Measurements from ENCODE around the gene DLEC1.
A peak's percentile ranks its signal among the peaks of the same experiment; 100 is the strongest.
"Not testable (repeated sequence)": the region's sequence is repeated elsewhere in the genome, so short reads cannot be mapped to it uniquely, and the experiment has no call there.

The DLEC1 gene

DNA sequence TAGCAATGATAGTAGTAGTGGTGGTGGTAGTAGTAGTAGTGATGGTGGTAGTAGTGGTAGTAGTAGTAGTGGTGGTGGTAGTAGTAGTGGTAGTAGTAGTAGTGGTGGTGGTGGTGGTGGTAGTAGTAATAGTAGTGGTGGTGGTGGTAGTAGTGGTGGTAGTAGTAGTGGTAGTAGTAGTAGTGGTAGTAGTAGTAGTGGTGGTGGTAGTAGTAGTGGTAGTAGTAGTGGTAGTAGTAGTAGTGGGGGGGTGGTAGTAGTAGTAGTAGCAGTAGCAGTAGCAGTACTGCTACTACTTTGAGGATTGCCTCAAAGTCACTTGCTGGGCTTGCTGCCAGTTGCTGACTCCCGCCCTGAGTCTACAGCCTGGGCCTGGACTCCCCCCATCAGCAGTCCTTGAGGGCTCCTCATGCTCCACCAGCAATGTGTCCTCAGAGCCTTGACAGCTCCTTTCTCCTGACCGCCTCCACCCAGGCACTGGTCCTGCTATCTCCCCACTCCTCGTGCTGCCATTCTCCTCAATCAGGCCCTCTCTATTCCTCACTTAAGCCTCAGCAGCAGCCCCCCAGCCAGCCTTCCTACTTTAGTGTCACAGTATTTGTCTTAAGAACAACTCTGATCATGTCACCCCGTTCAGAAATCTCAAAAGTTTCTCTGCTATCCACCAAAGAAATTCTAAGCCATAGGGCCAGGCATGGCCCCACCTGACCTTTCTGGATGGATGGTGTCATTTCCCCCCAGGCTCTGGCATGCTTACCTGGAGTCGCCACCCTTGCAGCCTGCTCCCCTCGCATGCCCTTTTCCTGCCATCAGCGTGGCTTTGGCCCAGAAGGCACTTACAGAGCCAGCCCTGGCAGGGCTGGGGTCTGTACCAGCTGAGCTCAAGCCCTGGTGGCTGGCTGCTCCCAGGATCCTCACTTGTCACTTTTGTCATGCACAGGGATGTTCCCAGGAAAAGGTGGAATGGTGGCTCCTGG, 45.6 kb downstream of the DLEC1 start:
- H3K27ac ChIP-seq = peak overlapping the region; percentile 39
- ChIA-PET POLR2A (ENCODE audit: low non-redundant PET) (no interaction called here), CTCF (no interaction called here)
- TF ChIP-seq, protein P1, sequence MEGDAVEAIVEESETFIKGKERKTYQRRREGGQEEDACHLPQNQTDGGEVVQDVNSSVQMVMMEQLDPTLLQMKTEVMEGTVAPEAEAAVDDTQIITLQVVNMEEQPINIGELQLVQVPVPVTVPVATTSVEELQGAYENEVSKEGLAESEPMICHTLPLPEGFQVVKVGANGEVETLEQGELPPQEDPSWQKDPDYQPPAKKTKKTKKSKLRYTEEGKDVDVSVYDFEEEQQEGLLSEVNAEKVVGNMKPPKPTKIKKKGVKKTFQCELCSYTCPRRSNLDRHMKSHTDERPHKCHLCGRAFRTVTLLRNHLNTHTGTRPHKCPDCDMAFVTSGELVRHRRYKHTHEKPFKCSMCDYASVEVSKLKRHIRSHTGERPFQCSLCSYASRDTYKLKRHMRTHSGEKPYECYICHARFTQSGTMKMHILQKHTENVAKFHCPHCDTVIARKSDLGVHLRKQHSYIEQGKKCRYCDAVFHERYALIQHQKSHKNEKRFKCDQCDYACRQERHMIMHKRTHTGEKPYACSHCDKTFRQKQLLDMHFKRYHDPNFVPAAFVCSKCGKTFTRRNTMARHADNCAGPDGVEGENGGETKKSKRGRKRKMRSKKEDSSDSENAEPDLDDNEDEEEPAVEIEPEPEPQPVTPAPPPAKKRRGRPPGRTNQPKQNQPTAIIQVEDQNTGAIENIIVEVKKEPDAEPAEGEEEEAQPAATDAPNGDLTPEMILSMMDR (conservative IDR thresholded peaks at IDR 0.05; ENCODE audit: low read depth) = no peak
- peak; percentile 35 for DNase-seq (ENCODE audit: low spot score)

- ChIA-PET CTCF (interaction anchor here (0.5 kb wide), 1 partner anchor 260 kb away, joined by 4 read pairs; no protein-coding TSS in a partner anchor), POLR2A (ENCODE audit: low non-redundant PET) (no interaction called here)
- no peak for DNase-seq (ENCODE audit: low spot score)
- peak overlapping the region; percentile 39 for H3K27ac ChIP-seq
- TF ChIP-seq, protein P1 (conservative IDR thresholded peaks at IDR 0.05; ENCODE audit: low read depth) = no peak
Measured at GRCh38 chr3:38085311-38085942, 46.4 kb downstream of the DLEC1 start.

DNA sequence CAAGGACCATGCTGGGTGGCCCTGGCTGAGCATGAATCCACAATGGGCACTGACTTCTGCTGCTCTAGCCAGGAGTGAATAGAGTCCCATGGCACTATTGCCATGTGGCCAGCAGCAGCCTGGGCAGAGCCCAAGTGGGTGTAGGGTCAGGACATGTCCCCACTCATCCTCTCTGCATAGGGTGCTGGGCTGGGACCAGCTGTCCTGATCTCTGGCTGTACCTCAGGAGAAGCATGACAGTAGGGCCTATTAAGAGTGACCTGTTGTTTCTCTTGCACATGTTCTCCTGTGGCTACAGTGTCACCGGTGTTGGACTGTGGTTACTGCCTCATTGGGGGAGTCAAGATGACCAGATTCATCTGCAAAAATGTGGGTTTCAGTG, 46.9 kb downstream of the DLEC1 start:
- TF ChIP-seq, protein P1 (conservative IDR thresholded peaks at IDR 0.05; ENCODE audit: low read depth) = no peak
- peak overlapping the region; percentile 39 for H3K27ac ChIP-seq
- ChIA-PET CTCF (interaction anchor here (0.5 kb wide), 1 partner anchor 260 kb away, joined by 4 read pairs; no protein-coding TSS in a partner anchor), POLR2A (ENCODE audit: low non-redundant PET) (no interaction called here)
- DNase-seq (ENCODE audit: low spot score) = no peak

DNA sequence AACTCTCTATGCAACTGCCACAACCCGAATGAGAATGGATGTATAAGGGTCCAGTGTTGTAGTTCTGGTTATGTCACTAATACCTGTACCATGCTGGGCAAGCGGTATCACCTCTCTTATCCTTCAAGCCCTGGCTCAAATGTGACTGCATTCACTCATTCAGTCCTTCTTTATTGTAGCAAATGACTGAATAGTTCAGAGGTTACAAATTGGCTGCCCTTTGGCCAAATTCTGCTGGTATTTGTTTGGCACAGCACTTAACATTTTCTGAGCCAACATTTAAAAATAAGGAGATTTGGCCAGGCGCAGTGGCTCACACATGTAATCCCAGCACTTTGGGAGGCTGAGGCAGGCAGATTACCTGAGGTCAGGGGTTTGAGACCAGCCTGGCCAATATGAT, 47.5 kb downstream of the DLEC1 start:
- no peak for DNase-seq (ENCODE audit: low spot score)
- TF ChIP-seq, protein P1 (conservative IDR thresholded peaks at IDR 0.05; ENCODE audit: low read depth) = no peak
- ChIA-PET CTCF (no interaction called here), POLR2A (ENCODE audit: low non-redundant PET) (no interaction called here)
- no peak overlapping the region for H3K27ac ChIP-seq

DNA sequence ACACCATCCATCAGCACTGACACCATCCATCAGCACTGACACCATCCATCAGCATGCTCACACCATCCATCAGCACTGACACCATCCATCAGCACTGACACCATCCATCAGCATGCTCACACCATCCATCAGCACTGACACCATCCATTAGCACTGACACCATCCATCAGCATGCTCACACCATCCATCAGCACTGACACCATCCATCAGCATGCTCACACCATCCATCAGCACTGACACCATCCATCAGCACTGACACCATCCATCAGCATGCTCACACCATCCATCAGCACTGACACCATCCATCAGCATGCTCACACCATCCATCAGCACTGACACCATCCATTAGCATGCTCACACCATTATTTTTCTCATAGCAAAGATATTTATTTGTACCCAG, 48.3 kb downstream of the DLEC1 start:
- POLR2A ChIA-PET (ENCODE audit: low non-redundant PET) = not testable (repeated sequence)

DNA sequence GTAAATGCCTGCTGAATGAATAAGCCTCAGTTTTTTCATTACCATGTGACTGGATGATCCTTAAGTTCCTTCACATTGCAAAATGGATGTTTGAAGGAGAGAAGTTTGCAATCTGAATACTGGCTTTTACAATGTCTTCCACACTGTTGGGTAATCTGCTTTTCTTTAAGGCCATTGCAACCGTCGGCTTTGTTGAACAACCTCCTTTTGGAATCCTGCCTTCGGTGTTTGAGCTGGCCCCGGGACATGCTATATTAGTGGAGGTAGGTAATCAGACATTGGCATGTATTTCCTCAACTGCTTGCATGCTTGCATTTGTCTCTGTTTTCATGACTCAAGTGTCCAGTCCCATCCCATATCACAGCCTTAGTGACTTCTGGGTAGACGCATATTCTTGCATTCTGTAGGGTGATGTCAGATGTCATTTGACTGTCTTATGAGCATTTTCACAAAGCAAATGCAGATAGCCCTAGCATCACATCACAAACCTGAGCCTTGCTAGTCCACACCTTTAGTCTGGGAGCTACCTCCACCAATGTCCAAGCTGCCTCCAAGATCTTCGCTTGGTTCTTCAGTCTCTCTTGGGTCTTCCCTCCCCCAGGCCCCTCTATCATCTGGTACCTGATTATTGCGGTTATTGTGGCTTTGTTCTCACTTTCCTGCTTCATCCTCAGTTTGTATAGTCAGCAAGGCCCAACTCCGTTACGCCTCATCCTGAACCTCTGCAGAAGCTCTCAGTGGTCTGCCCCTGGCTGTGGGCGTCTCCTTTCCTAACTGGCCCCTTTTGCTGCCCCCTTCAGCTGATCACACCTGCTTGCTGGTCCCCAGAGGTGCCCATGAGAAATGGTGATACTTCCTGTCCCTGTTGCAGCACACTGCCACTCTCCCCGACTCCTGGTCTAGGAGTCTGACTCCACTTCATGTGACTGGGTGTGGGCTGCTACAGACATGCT, 49.4 kb downstream of the DLEC1 start:
- H3K27ac ChIP-seq = no peak overlapping the region
- TF ChIP-seq, protein P1 (conservative IDR thresholded peaks at IDR 0.05; ENCODE audit: low read depth) = no peak
- DNase-seq (ENCODE audit: low spot score) = no peak
- CTCF ChIA-PET = no interaction called here
- POLR2A ChIA-PET (ENCODE audit: low non-redundant PET) = no interaction called here

More for the DNA sequence above, 48.3 kb downstream of the DLEC1 start:
- CTCF ChIA-PET; DNase-seq (ENCODE audit: low spot score); H3K27ac ChIP-seq: not testable (repeated sequence)

Measured in RWPE1 (cell line).